HepG2 (cell line): ENCODE measurements around the gene OR56A3. TPM values are rescaled to one million over a fixed set of nuclear protein-coding genes. Genes with fewer than 3 reads are reported as not detected.
A peak's percentile ranks its signal among the peaks of the same experiment; 100 is the strongest.

ENCODE experiments used
- ATAC-seq: fragments of 200-7000 bp; cut with Tn5 transposase; 3 replicates; pipeline ENCODE4 v1.9.1; 2020; ENCODE audit warnings: mild to moderate bottlenecking, moderate library complexity
- BruUV-seq: library from RNA; stranded (reverse); fragments of 400-500 nt; replicated peaks from 2 replicates; lab custom pipeline; 2021; lab: Mats Ljungman, UMichigan
- CTCF ChIA-PET: fragments of 300-600 bp; formaldehyde crosslinking; extraction: SDS; loops from one replicate; lab custom pipeline; 2021; ENCODE audit warnings: low total read pairs, inconsistent platforms, low intra/inter-chr PET ratio; lab: Yijun Ruan, JAX
- POLR2A ChIA-PET: fragments of 350-600 bp; sonication (Branson Sonifier 250); formaldehyde crosslinking; loops from one replicate; lab custom pipeline; 2020; ENCODE audit warnings: antibody characterized with exemption, inconsistent platforms; lab: Yijun Ruan, JAX
- DNase-seq: peaks from one replicate; pipeline ENCODE4 v3.0.0-alpha.2; 2015; ENCODE audit warnings: low spot score
- FAIRE-seq: peaks from 3 replicates; lab custom pipeline; 2011; peaks lifted over from hg19 to GRCh38; lab: Jason Lieb, UNC
- H2AFZ ChIP-seq: one replicate; pipeline ENCODE4 v1.6.1; 2011; ENCODE audit warnings: low read length, inconsistent platforms
- H3K27ac ChIP-seq: fragments of 300-600 bp; 3 replicates; pipeline ENCODE4 v1.8.0; 2011; ENCODE audit warnings: mixed run types, mild to moderate bottlenecking, mixed read lengths, low read length, inconsistent platforms; ENCODE audit not compliant: insufficient read depth; ENCODE audit errors: extremely low read length
- H3K27me3 ChIP-seq, 2 experiments: fragments of 200-600 bp in 1 of 2; 2 replicates in 1 of 2; 3 replicates in 1 of 2; pipeline versions ENCODE4 v1.6.0 to v1.8.0; 2011; ENCODE audit warnings: low read length in 2 of 2, mild to moderate bottlenecking in 2 of 2, moderate library complexity in 2 of 2, inconsistent platforms in 1 of 2; ENCODE audit not compliant: insufficient read depth in 2 of 2, control insufficient read depth in 1 of 2
- H3K36me3 ChIP-seq, 2 experiments: fragments of 200-600 bp in 1 of 2; replicated peaks in 1 of 2; 2 replicates in 1 of 2; 3 replicates in 1 of 2; pipeline versions ENCODE4 v1.5.1 to v1.8.0; 2011; ENCODE audit warnings: low read length in 2 of 2, inconsistent platforms in 1 of 2; ENCODE audit not compliant: insufficient read depth in 2 of 2, control insufficient read depth in 1 of 2
- H3K4me1 ChIP-seq: 2 replicates; pipeline ENCODE4 v1.5.1; 2012; ENCODE audit warnings: low read length, inconsistent platforms; ENCODE audit not compliant: insufficient read depth
- H3K4me2 ChIP-seq: 2 replicates; pipeline ENCODE4 v1.6.0; 2011; ENCODE audit warnings: low read depth, low read length, inconsistent platforms
- H3K4me3 ChIP-seq, 3 experiments: fragments of 200-600 bp in 1 of 3; sonication (generic), shearing (Covaris generic) in 1 of 3; replicated peaks in 1 of 3; 2 replicates each; pipeline ENCODE4 v1.5.1; 2011 to 2016; ENCODE audit warnings: low read length in 3 of 3, inconsistent platforms in 2 of 3, low read depth in 2 of 3, mild to moderate bottlenecking in 2 of 3, control low read depth in 1 of 3, mixed read lengths in 1 of 3; ENCODE audit not compliant: insufficient read depth in 1 of 3
- H3K79me2 ChIP-seq: one replicate; pipeline ENCODE4 v1.6.1; 2011; ENCODE audit warnings: low read length, inconsistent platforms; ENCODE audit not compliant: insufficient read depth
- H3K9ac ChIP-seq: 2 replicates; pipeline ENCODE4 v1.6.0; 2011; ENCODE audit warnings: mild to moderate bottlenecking, low read depth, low read length, inconsistent platforms; ENCODE audit not compliant: insufficient read depth
- H3K9me3 ChIP-seq: 2 replicates; pipeline ENCODE4 v1.5.1; 2012; ENCODE audit warnings: mild to moderate bottlenecking, low read length
- H4K20me1 ChIP-seq: 2 replicates; pipeline ENCODE4 v1.6.0; 2011; ENCODE audit warnings: inconsistent platforms, mild to moderate bottlenecking, low read length, moderate library complexity; ENCODE audit not compliant: insufficient read depth
- DNMT3B ChIP-seq: conservative IDR thresholded peaks from 2 replicates; pipeline ENCODE4 v1.6.1; 2016; ENCODE audit warnings: missing biosample characterization, control low read depth
- FOXA1 ChIP-seq, 2 experiments: fragments of 450-650 bp in 1 of 2; sonication (generic) in 1 of 2; formaldehyde crosslinking in 1 of 2; IDR thresholded peaks; 2 replicates each; pipeline versions ENCODE4 v1.4.0 to v1.6.1; 2016 to 2020; ENCODE audit warnings: missing genetic modification reagents in 1 of 2
- NFAT5 ChIP-seq: sonication (generic); formaldehyde crosslinking; IDR thresholded peaks from 2 replicates; pipeline ENCODE4 v1.4.0; 2020; ENCODE audit warnings: missing genetic modification reagents
- RELA ChIP-seq: sonication (generic); formaldehyde crosslinking; IDR thresholded peaks from 2 replicates; pipeline ENCODE4 v1.4.0; 2020; ENCODE audit warnings: missing genetic modification reagents
- STAT5B ChIP-seq: sonication (generic); formaldehyde crosslinking; IDR thresholded peaks from 2 replicates; pipeline ENCODE4 v1.4.0; 2020; ENCODE audit warnings: missing genetic modification reagents
- ZNF20 ChIP-seq: sonication (generic); formaldehyde crosslinking; IDR thresholded peaks from 2 replicates; pipeline ENCODE4 v1.4.0; 2020; ENCODE audit warnings: mild to moderate bottlenecking, moderate library complexity, missing genetic modification reagents
- ZNF292 ChIP-seq: sonication (generic); formaldehyde crosslinking; IDR thresholded peaks from 2 replicates; pipeline ENCODE4 v1.8.1; 2022; ENCODE audit warnings: mild to moderate bottlenecking, low read depth, missing genetic modification reagents, borderline replicate concordance
- ZNF296 ChIP-seq: sonication (generic); formaldehyde crosslinking; conservative IDR thresholded peaks from 2 replicates; pipeline ENCODE4 v1.5.0; 2020; ENCODE audit warnings: mild to moderate bottlenecking, missing genetic modification reagents
- ZNF580 ChIP-seq: IDR thresholded peaks from 2 replicates; pipeline ENCODE4 v1.6.1; 2016; ENCODE audit warnings: low read depth, borderline replicate concordance
- ZNF652 ChIP-seq: IDR thresholded peaks from 2 replicates; pipeline ENCODE4 v1.6.1; 2016; ENCODE audit warnings: low read depth, borderline replicate concordance
- ZSCAN20 ChIP-seq: sonication (generic); formaldehyde crosslinking; IDR thresholded peaks from 2 replicates; pipeline ENCODE4 v1.4.0; 2020; ENCODE audit warnings: missing genetic modification reagents, mild to moderate bottlenecking, borderline replicate concordance
- WGBS: methylation state at CpG from one replicate; pipeline ENCODE4 v1.1.6; 2017; ENCODE audit warnings: low lambda C conversion rate; 5-methylcytosine and 5-hydroxymethylcytosine counted together
- in situ Hi-C: cut with HindIII; loops from 2 replicates; pipeline ENCODE4 v1.10.0; 2017; ENCODE audit warnings: low pct_unique_long_range_greater_than_20kb; ENCODE audit not compliant: extremely low pct_ligation_motif_present
- intact Hi-C: fragments of 100-400 bp; cut with micrococcal nuclease; formaldehyde crosslinking; loops from one replicate; pipeline ENCODE4 v1.10.0; 2022; ENCODE audit not compliant: unreplicated experiment
- polyA plus RNA-seq, 8 experiments: library from polyadenylated mRNA; depleted of rRNA in 3 of 8; stranded (reverse) in 7 of 8; unstranded in 1 of 8; fragments of >200 nt; fragmentation: Illumina TruSeq in 4 of 8; extraction: Trizol in 4 of 8; gene quantifications; 2 replicates each; pipeline versions ENCODE4 v1.2.1 to v1.2.3, GENCODE V29; 2011 to 2016; ENCODE audit warnings: low read depth in 4 of 8, missing spikeins in 1 of 8, mixed read lengths in 1 of 8; ENCODE audit not compliant: insufficient read depth in 1 of 8
- total RNA-seq, 5 experiments: library from RNA; depleted of rRNA; stranded (reverse); fragments of >200 nt; fragmentation: Illumina TruSeq; extraction: Trizol; gene quantifications; 2 replicates each; pipeline ENCODE4 v1.2.3, GENCODE V29; 2016; ENCODE audit warnings: low read depth in 1 of 5

OR56A3 gene
- total and polyA plus RNA-seq, 2 of the 13 experiments (the other 11 are each of a cell fraction or from before 2014, with no cell fraction given): not detected

- TF ChIP-seq FOXA1 (IDR thresholded peaks at IDR 0.05) (peak; percentile 73), FOXA1 (CRISPR knock-in tag; IDR thresholded peaks at IDR 0.05) (no peak), ZNF580 (CRISPR knock-in tag) (no peak)
- DNase-seq (no peak), FAIRE-seq (no peak), ATAC-seq (no peak)
- Histone ChIP-seq H4K20me1 (no peaks in the 10 kb centered on the region), H2AFZ (no peak overlapping the region), H3K36me3 (no peaks in the 10 kb centered on the region), H3K27me3 (peaks cover 0 to 7% of the 10 kb centered on the region in 2 experiments; a peak in 1 of 5 replicates), H3K79me2 (no peaks in the 10 kb centered on the region), H3K4me1 (no peaks in the 10 kb centered on the region), H3K9ac (no peak overlapping the region), H3K9me3 (no peaks in the 10 kb centered on the region), H3K4me2 (no peak overlapping the region), H3K27ac (no peak overlapping the region), H3K4me3 (no peak overlapping the region)
- ChIA-PET CTCF (no interaction called here), POLR2A (no interaction called here)
- 13% methylated on average over 4 of the region's 4 CpGs for WGBS
- intact Hi-C loops (no loop called here), in situ Hi-C loops (no loop called here)
- no TSS peak for BruUV-seq
Observed at GRCh38 chr11:5989203-5989602, 47.2 kb downstream of the OR56A3 start.

- no peak for ATAC-seq
- Histone ChIP-seq H3K4me3 (no peak overlapping the region), H3K27me3 (peaks cover 0 to 8% of the 10 kb centered on the region in 2 experiments; a peak in 1 of 5 replicates), H3K79me2 (no peaks in the 10 kb centered on the region), H3K9ac (no peak overlapping the region), H3K9me3 (no peaks in the 10 kb centered on the region), H3K36me3 (no peaks in the 10 kb centered on the region), H4K20me1 (no peaks in the 10 kb centered on the region), H3K27ac (no peak overlapping the region), H2AFZ (no peak overlapping the region), H3K4me2 (no peak overlapping the region), H3K4me1 (no peaks in the 10 kb centered on the region)
- TF ChIP-seq ZNF296 (CRISPR knock-in tag) (no peak), RELA (CRISPR knock-in tag) (no peak), DNMT3B (CRISPR knock-in tag) (no peak), NFAT5 (CRISPR knock-in tag) (no peak), ZNF292 (no peak), ZNF652 (CRISPR knock-in tag) (no peak), ZNF20 (CRISPR knock-in tag) (no peak), ZSCAN20 (CRISPR knock-in tag) (no peak), STAT5B (CRISPR knock-in tag) (no peak)
- ChIA-PET CTCF (no interaction called here), POLR2A (no interaction called here)
- BruUV-seq: no TSS peak
- intact Hi-C loops: no loop called here
- FAIRE-seq: no peak
- no peak for DNase-seq
- 28% methylated on average over 3 of the region's 3 CpGs for WGBS
- in situ Hi-C loops: no loop called here
Observed at GRCh38 chr11:5992150-5992549, 50.1 kb downstream of the OR56A3 start.
